PC-9 (cell line): ENCODE measurements around the gene EZR. TPM values are rescaled to one million over a fixed set of nuclear protein-coding genes. Genes with fewer than 3 reads are reported as not detected.

Experiments
- BruUV-seq: library from RNA; stranded (reverse); fragments of 400-500 nt; replicated peaks from 2 replicates; lab custom pipeline; 2021; lab: Mats Ljungman, UMichigan
- CTCF ChIA-PET: fragments of 300-600 bp; sonication (Branson Sonifier 250); formaldehyde crosslinking; loops from one replicate; lab custom pipeline; 2022; ENCODE audit warnings: antibody characterized with exemption; lab: Charles Lee
- POLR2A ChIA-PET: fragments of 300-600 bp; sonication (Branson Sonifier 250); formaldehyde crosslinking; loops from one replicate; lab custom pipeline; 2022; ENCODE audit warnings: antibody characterized with exemption; ENCODE audit not compliant: unreplicated experiment; lab: Charles Lee
- DNase-seq, 2 experiments: peaks; one replicate each; pipeline versions ENCODE4 v3.0.0 to v3.0.0-alpha.2; 2015 to 2022; ENCODE audit warnings: mixed read lengths in 1 of 2
- H2AFZ ChIP-seq: fragments of 200-600 bp; sonication (generic); 2 replicates; pipeline ENCODE4 v1.8.1; 2017; ENCODE audit warnings: antibody characterized with exemption
- H3F3A ChIP-seq: fragments of 200-600 bp; sonication (generic); 2 replicates; pipeline ENCODE4 v1.8.1; 2017; ENCODE audit warnings: antibody characterized with exemption, mild to moderate bottlenecking, low read depth; ENCODE audit not compliant: insufficient read depth
- H3K27ac ChIP-seq: fragments of 200-600 bp; sonication (generic); 2 replicates; pipeline ENCODE4 v1.6.1; 2016; ENCODE audit warnings: mixed run types
- H3K27me3 ChIP-seq: fragments of 200-600 bp; sonication (generic); 2 replicates; pipeline ENCODE4 v1.6.1; 2016; ENCODE audit warnings: low read depth, mixed run types; ENCODE audit not compliant: insufficient read depth
- H3K36me3 ChIP-seq: fragments of 200-600 bp; sonication (generic); 2 replicates; pipeline ENCODE4 v1.6.1; 2016; ENCODE audit warnings: low read depth, mixed run types
- H3K4me1 ChIP-seq: fragments of 200-600 bp; sonication (generic); replicated peaks from 2 replicates; pipeline ENCODE4 v1.6.1; 2016; ENCODE audit warnings: mixed run types; ENCODE audit not compliant: insufficient read depth
- H3K4me2 ChIP-seq: fragments of 200-600 bp; sonication (generic); 2 replicates; pipeline ENCODE4 v1.6.1; 2017; ENCODE audit warnings: mixed run types
- H3K4me3 ChIP-seq: fragments of 200-600 bp; sonication (generic); 2 replicates; pipeline ENCODE4 v1.6.1; 2016; ENCODE audit warnings: mixed run types
- H3K79me2 ChIP-seq: fragments of 200-600 bp; sonication (generic); 2 replicates; pipeline ENCODE4 v1.6.1; 2017; ENCODE audit warnings: low read depth, mixed run types
- H3K9me2 ChIP-seq: fragments of 200-600 bp; sonication (generic); 2 replicates; pipeline ENCODE4 v1.8.1; 2017; ENCODE audit warnings: mild to moderate bottlenecking; ENCODE audit not compliant: insufficient read depth
- H3K9me3 ChIP-seq: fragments of 200-600 bp; sonication (generic); 2 replicates; pipeline ENCODE4 v1.8.1; 2016; ENCODE audit warnings: low read depth; ENCODE audit not compliant: insufficient read depth
- H4K20me1 ChIP-seq: fragments of 200-600 bp; sonication (generic); 2 replicates; pipeline ENCODE4 v1.8.1; 2017; ENCODE audit not compliant: insufficient read depth
- CTCF ChIP-seq: fragments of 200-600 bp; sonication (generic); conservative IDR thresholded peaks from 2 replicates; pipeline ENCODE4 v1.6.1; 2017; ENCODE audit warnings: mixed run types, antibody characterized with exemption, mild to moderate bottlenecking, moderate library complexity
- EZH2 ChIP-seq: fragments of 200-600 bp; sonication (generic); IDR thresholded peaks from 2 replicates; pipeline ENCODE4 v1.8.0; 2017; ENCODE audit warnings: antibody characterized with exemption, low read depth
- intact Hi-C: fragments of 100-400 bp; cut with micrococcal nuclease; formaldehyde crosslinking; loops from one replicate; pipeline ENCODE4 v1.10.0; 2022; ENCODE audit not compliant: unreplicated experiment
- total RNA-seq: library from RNA; stranded (reverse); gene quantifications from 2 replicates; pipeline ENCODE4 v1.2.3, GENCODE V29; 2021

EZR gene
- total RNA-seq, 1 experiment from 2014 or later = 240 TPM

- BruUV-seq = TSS peak; percentile 55
- TF ChIP-seq CTCF (no peak), EZH2 (no peak)
These were observed 82.0 kb downstream of the EZR start for GRCh38 chr6:158737082-158737709.

GRCh38 chr6:158735009-158735408 is 84.2 kb downstream of the EZR start:
- peaks cover 73% of the 10 kb centered on the region for H3F3A ChIP-seq
- POLR2A ChIA-PET = no interaction called here
- no peaks in the 10 kb centered on the region for H3K27me3 ChIP-seq
- no peak overlapping the region for H3K4me3 ChIP-seq
- no peak for DNase-seq
- H4K20me1 ChIP-seq = no peaks in the 10 kb centered on the region
- H2AFZ ChIP-seq = no peak overlapping the region
- H3K36me3 ChIP-seq = peaks cover 53% of the 10 kb centered on the region
- peaks cover 29% of the 10 kb centered on the region for H3K79me2 ChIP-seq
- BruUV-seq = no TSS peak
- intact Hi-C loops = no loop called here
- H3K27ac ChIP-seq = peak overlapping the region; percentile 91; the same call in 1 of the 2 replicates
- peaks cover 30% of the 10 kb centered on the region for H3K9me3 ChIP-seq
- no peak overlapping the region for H3K4me2 ChIP-seq
- TF ChIP-seq CTCF (no peak), EZH2 (no peak)
- no peaks in the 10 kb centered on the region for H3K9me2 ChIP-seq
- peaks cover 41% of the 10 kb centered on the region for H3K4me1 ChIP-seq
- CTCF ChIA-PET = no interaction called here

More at GRCh38 chr6:158737082-158737709, 82.0 kb downstream of the EZR start:
- H3K4me1 ChIP-seq = peaks cover 37% of the 10 kb centered on the region
- H2AFZ ChIP-seq = no peak overlapping the region
- H3K9me2 ChIP-seq = no peaks in the 10 kb centered on the region
- intact Hi-C loops = no loop called here
- CTCF ChIA-PET = no interaction called here
- DNase-seq = no peak
- POLR2A ChIA-PET = interaction anchor here (0.5 kb wide), 1 partner anchor 351 kb away, joined by 3 read pairs; no protein-coding TSS in a partner anchor
- peaks cover 61% of the 10 kb centered on the region for H3F3A ChIP-seq
- peak overlapping the region; percentile 55 for H3K4me2 ChIP-seq
- peaks cover 42% of the 10 kb centered on the region for H3K79me2 ChIP-seq
- no peak overlapping the region for H3K4me3 ChIP-seq
- no peaks in the 10 kb centered on the region for H3K27me3 ChIP-seq
- no peaks in the 10 kb centered on the region for H4K20me1 ChIP-seq
- peak overlapping the region; percentile 91 for H3K27ac ChIP-seq
- peaks cover 61% of the 10 kb centered on the region for H3K36me3 ChIP-seq
- H3K9me3 ChIP-seq = peaks cover 29% of the 10 kb centered on the region

- H3K9me3 ChIP-seq = peaks cover 30% of the 10 kb centered on the region
- H3K27ac ChIP-seq = peak overlapping the region; percentile 100
- TF ChIP-seq EZH2 (no peak), CTCF (0 out of 2 replicates have a peak, but pooled peaks have one; percentile 42)
- H3K79me2 ChIP-seq = peaks cover 24% of the 10 kb centered on the region
- H4K20me1 ChIP-seq = no peaks in the 10 kb centered on the region
- no peak overlapping the region for H2AFZ ChIP-seq
- ChIA-PET POLR2A (no interaction called here), CTCF (no interaction called here)
- no peak overlapping the region for H3K4me3 ChIP-seq
- intact Hi-C loops = loop anchor here (2.0 kb wide), 1 partner anchor 24 kb away; no protein-coding TSS in a partner anchor
- H3F3A ChIP-seq = peaks cover 47% of the 10 kb centered on the region
- H3K4me1 ChIP-seq = peaks cover 22% of the 10 kb centered on the region
- DNase-seq = peak; percentile 46 to 100
- no peaks in the 10 kb centered on the region for H3K9me2 ChIP-seq
- peaks cover 61% of the 10 kb centered on the region for H3K36me3 ChIP-seq
- no peaks in the 10 kb centered on the region for H3K27me3 ChIP-seq
- H3K4me2 ChIP-seq = no peak overlapping the region
- no TSS peak for BruUV-seq
These were observed 88.6 kb downstream of the EZR start for GRCh38 chr6:158730541-158730907.
